Keratinocyte (primary cell): ENCODE measurements around the gene TWF2. TPM values are rescaled to one million over a fixed set of nuclear protein-coding genes. Genes with fewer than 3 reads are reported as not detected.

Experiments used
- DNase-seq: peaks from one replicate; pipeline ENCODE4 v3.0.0-alpha.2; 2011; ENCODE audit warnings: low read depth, missing footprints, low spot score
- FAIRE-seq: peaks from 2 replicates; lab custom pipeline; 2011; peaks lifted over from hg19 to GRCh38; lab: Jason Lieb, UNC
- H2AFZ ChIP-seq: 2 replicates; pipeline ENCODE4 v1.6.0; 2012; ENCODE audit warnings: low read length, control low read depth, inconsistent platforms; ENCODE audit not compliant: control insufficient read depth
- H3K27ac ChIP-seq: 2 replicates; pipeline ENCODE4 v1.5.1; 2011; ENCODE audit warnings: low read length; ENCODE audit not compliant: control insufficient read depth, insufficient read depth
- H3K27me3 ChIP-seq: 3 replicates; pipeline ENCODE4 v1.6.0; 2011; ENCODE audit warnings: low read length; ENCODE audit not compliant: control insufficient read depth, insufficient read depth; ENCODE audit errors: extremely low read depth
- H3K36me3 ChIP-seq, 2 experiments: 2 replicates in 1 of 2; 3 replicates in 1 of 2; pipeline ENCODE4 v1.5.1; 2011; ENCODE audit warnings: low read length in 2 of 2, mild to moderate bottlenecking in 1 of 2; ENCODE audit not compliant: control insufficient read depth in 2 of 2, insufficient read depth in 2 of 2; ENCODE audit errors: extremely low read depth in 1 of 2
- H3K4me1 ChIP-seq: 3 replicates; pipeline ENCODE4 v1.5.1; 2011; ENCODE audit warnings: low read length; ENCODE audit not compliant: control insufficient read depth, insufficient read depth; ENCODE audit errors: extremely low read depth
- H3K4me2 ChIP-seq: 3 replicates; pipeline ENCODE4 v1.6.0; 2011; ENCODE audit warnings: low read depth, low read length; ENCODE audit not compliant: control insufficient read depth, insufficient read depth; ENCODE audit errors: extremely low read depth
- H3K4me3 ChIP-seq, 3 experiments: fragments of 200-600 bp in 1 of 3; sonication (generic) in 1 of 3; 2 replicates in 2 of 3; 3 replicates in 1 of 3; pipeline ENCODE4 v1.5.1; 2011 to 2016; ENCODE audit warnings: low read length in 3 of 3, mild to moderate bottlenecking in 3 of 3, control low read depth in 2 of 3, inconsistent platforms in 1 of 3, low read depth in 1 of 3, mixed read lengths in 1 of 3, mixed run types in 1 of 3, moderate library complexity in 1 of 3; ENCODE audit not compliant: control insufficient read depth in 2 of 3, insufficient read depth in 2 of 3; ENCODE audit errors: extremely low read depth in 1 of 3
- H3K79me2 ChIP-seq: 2 replicates; pipeline ENCODE4 v1.6.0; 2012; ENCODE audit warnings: low read length; ENCODE audit not compliant: control insufficient read depth, insufficient read depth
- H3K9ac ChIP-seq: 3 replicates; pipeline ENCODE4 v1.6.0; 2011; ENCODE audit warnings: low read length; ENCODE audit not compliant: control insufficient read depth, insufficient read depth; ENCODE audit errors: extremely low read depth
- H3K9me1 ChIP-seq: 3 replicates; pipeline ENCODE4 v1.6.0; 2011; ENCODE audit warnings: low read length; ENCODE audit not compliant: control insufficient read depth, insufficient read depth; ENCODE audit errors: extremely low read depth
- H3K9me3 ChIP-seq: 2 replicates; pipeline ENCODE4 v1.5.1; 2012; ENCODE audit warnings: low read depth, low read length; ENCODE audit not compliant: control insufficient read depth
- H4K20me1 ChIP-seq: 3 replicates; pipeline ENCODE4 v1.6.0; 2011; ENCODE audit warnings: low read length; ENCODE audit not compliant: control insufficient read depth, insufficient read depth; ENCODE audit errors: extremely low read depth
- EZH2 ChIP-seq: IDR thresholded peaks from one replicate; pipeline ENCODE4 v1.6.1; 2012; ENCODE audit warnings: inconsistent platforms, mild to moderate bottlenecking, low read length, moderate library complexity
- dilution Hi-C: fragments of 300-500 bp; cut with MboI; formaldehyde crosslinking; loops from one replicate; pipeline ENCODE4 v1.7.0; 2020; ENCODE audit warnings: low sequenced_read_pairs; ENCODE audit not compliant: extremely low pct_ligation_motif_present
- polyA plus RNA-seq, 5 experiments: library from polyadenylated mRNA; depleted of rRNA in 3 of 5; stranded (reverse) in 3 of 5; stranded (forward) in 1 of 5; unstranded in 1 of 5; fragments of >200 nt; gene quantifications; 1 replicate in 1 of 5; 2 replicates in 3 of 5; 3 replicates in 1 of 5; pipeline versions ENCODE4 v1.2.1 to v1.2.3, GENCODE V29; 2011 to 2012; ENCODE audit warnings: missing spikeins in 2 of 5, low read depth in 1 of 5, low replicate concordance in 1 of 5
- TF ChIP-seq, protein P1 (sequence below), 3 experiments: IDR thresholded peaks in 1 of 3; conservative IDR thresholded peaks in 1 of 3; optimal IDR thresholded peaks in 1 of 3; 2 replicates in 2 of 3; 3 replicates in 1 of 3; pipeline versions ENCODE3 to v1.5.1; 2011; ENCODE audit warnings: low read length in 3 of 3, mild to moderate bottlenecking in 3 of 3, moderate library complexity in 2 of 3, control low read depth in 1 of 3, inconsistent platforms in 1 of 3; ENCODE audit not compliant: insufficient read depth in 2 of 3; ENCODE audit errors: extremely low read depth in 1 of 3

The TWF2 gene
- polyA plus RNA-seq, 1 donor (not counting 4 experiments of a cell fraction or from before 2014, with no cell fraction given): 70.4 TPM

GRCh38 chr3:52203701-52204100 is 35.3 kb downstream of the TWF2 start:
- Histone ChIP-seq H3K4me3 (no peak overlapping the region), H3K4me1 (peaks cover 22% of the 10 kb centered on the region), H3K9ac (no peak overlapping the region), H3K79me2 (peaks cover 11% of the 10 kb centered on the region), H3K36me3 (peaks cover 30 to 56% of the 10 kb centered on the region in 2 experiments), H3K4me2 (no peak overlapping the region), H3K9me3 (no peaks in the 10 kb centered on the region), H3K9me1 (no peaks in the 10 kb centered on the region), H4K20me1 (no peaks in the 10 kb centered on the region), H2AFZ (no peak overlapping the region), H3K27ac (no peak overlapping the region), H3K27me3 (no peaks in the 10 kb centered on the region)
- TF ChIP-seq, protein P1, sequence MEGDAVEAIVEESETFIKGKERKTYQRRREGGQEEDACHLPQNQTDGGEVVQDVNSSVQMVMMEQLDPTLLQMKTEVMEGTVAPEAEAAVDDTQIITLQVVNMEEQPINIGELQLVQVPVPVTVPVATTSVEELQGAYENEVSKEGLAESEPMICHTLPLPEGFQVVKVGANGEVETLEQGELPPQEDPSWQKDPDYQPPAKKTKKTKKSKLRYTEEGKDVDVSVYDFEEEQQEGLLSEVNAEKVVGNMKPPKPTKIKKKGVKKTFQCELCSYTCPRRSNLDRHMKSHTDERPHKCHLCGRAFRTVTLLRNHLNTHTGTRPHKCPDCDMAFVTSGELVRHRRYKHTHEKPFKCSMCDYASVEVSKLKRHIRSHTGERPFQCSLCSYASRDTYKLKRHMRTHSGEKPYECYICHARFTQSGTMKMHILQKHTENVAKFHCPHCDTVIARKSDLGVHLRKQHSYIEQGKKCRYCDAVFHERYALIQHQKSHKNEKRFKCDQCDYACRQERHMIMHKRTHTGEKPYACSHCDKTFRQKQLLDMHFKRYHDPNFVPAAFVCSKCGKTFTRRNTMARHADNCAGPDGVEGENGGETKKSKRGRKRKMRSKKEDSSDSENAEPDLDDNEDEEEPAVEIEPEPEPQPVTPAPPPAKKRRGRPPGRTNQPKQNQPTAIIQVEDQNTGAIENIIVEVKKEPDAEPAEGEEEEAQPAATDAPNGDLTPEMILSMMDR (optimal IDR thresholded peaks at IDR 0.05 in 1 of 3, IDR thresholded peaks at IDR 0.05 in 1 of 3, conservative IDR thresholded peaks at IDR 0.05 in 1 of 3; ENCODE audit: extremely low read depth in 1 of 3, insufficient read depth in 2 of 3, low read length in 3 of 3): no peak
- TF ChIP-seq EZH2: no peak
- FAIRE-seq (no peak), DNase-seq (no peak)
- dilution Hi-C loops: no loop called here

- H3K4me3 ChIP-seq: no peak overlapping the region
- no peaks in the 10 kb centered on the region for H3K9me1 ChIP-seq
- H3K27me3 ChIP-seq: no peaks in the 10 kb centered on the region
- DNase-seq: no peak
- H3K79me2 ChIP-seq: peaks cover 18% of the 10 kb centered on the region
- TF ChIP-seq, protein P1 (optimal IDR thresholded peaks at IDR 0.05 in 1 of 3, IDR thresholded peaks at IDR 0.05 in 1 of 3, conservative IDR thresholded peaks at IDR 0.05 in 1 of 3; ENCODE audit: extremely low read depth in 1 of 3, insufficient read depth in 2 of 3, low read length in 3 of 3): no peak
- TF ChIP-seq EZH2: no peak
- H3K27ac ChIP-seq: no peak overlapping the region
- H3K9me3 ChIP-seq: no peaks in the 10 kb centered on the region
- H3K9ac ChIP-seq: no peak overlapping the region
- no peaks in the 10 kb centered on the region for H4K20me1 ChIP-seq
- H3K4me2 ChIP-seq: no peak overlapping the region
- no peak for FAIRE-seq
- peaks cover 25 to 44% of the 10 kb centered on the region in 2 experiments for H3K36me3 ChIP-seq
- dilution Hi-C loops: no loop called here
- no peak overlapping the region for H2AFZ ChIP-seq
- peaks cover 27% of the 10 kb centered on the region for H3K4me1 ChIP-seq
These were observed 36.4 kb downstream of the TWF2 start for GRCh38 chr3:52202384-52203077.
